Stomach (tissue), 9 donors: ENCODE measurements around the gene GNAI3. TPM values are rescaled to one million over a fixed set of nuclear protein-coding genes. Genes with fewer than 3 reads are reported as not detected.

Source experiments
- DNase-seq, 2 donors: peaks; one replicate each; pipeline versions ENCODE4 v3.0.0 to v3.0.0-alpha.2; 2013 to 2019
- H3K27ac ChIP-seq, 5 donors: fragments of 200-600 bp in 4 of 5; sonication (generic) in 4 of 5; one replicate each; pipeline ENCODE4 v1.5.1; 2013 to 2019; ENCODE audit warnings: mild to moderate bottlenecking in 1 of 5, moderate library complexity in 1 of 5
- H3K27me3 ChIP-seq, 3 donors: fragments of 200-600 bp; sonication (generic); one replicate each; pipeline ENCODE4 v1.5.1; 2017 to 2019; ENCODE audit warnings: mixed run types in 1 of 3
- H3K36me3 ChIP-seq, 4 donors: fragments of 200-600 bp; sonication (generic); 1 replicate in 3 of 4; 2 replicates in 1 of 4; pipeline ENCODE4 v1.5.1; 2016 to 2019
- H3K4me1 ChIP-seq, 4 donors: fragments of 200-600 bp; sonication (generic); one replicate each; pipeline ENCODE4 v1.5.1; 2016 to 2019
- H3K4me3 ChIP-seq, 4 donors: fragments of 200-600 bp; sonication (generic) in 3 of 4; one replicate each; pipeline ENCODE4 v1.5.1; 2016 to 2019; ENCODE audit warnings: mild to moderate bottlenecking in 1 of 4
- H3K9me3 ChIP-seq, 4 donors: fragments of 200-600 bp; sonication (generic); one replicate each; pipeline ENCODE4 v1.5.1; 2016 to 2019
- EP300 ChIP-seq: sonication (generic); formaldehyde crosslinking; IDR thresholded peaks from one replicate; pipeline ENCODE4 v1.6.1; 2017; ENCODE audit warnings: antibody characterized with exemption
- POLR2A ChIP-seq, 4 donors: fragments of 450-650 bp; IDR thresholded peaks; one replicate each; pipeline ENCODE4 v1.6.1; 2016; ENCODE audit warnings: antibody characterized with exemption in 4 of 4, control low read depth in 2 of 4, mild to moderate bottlenecking in 1 of 4, moderate library complexity in 1 of 4
- POLR2AphosphoS5 ChIP-seq, 3 donors: sonication (generic); formaldehyde crosslinking; IDR thresholded peaks; one replicate each; pipeline ENCODE4 v1.6.1; 2016; ENCODE audit warnings: antibody characterized with exemption in 3 of 3
- WGBS, 5 donors: extraction: QIAGEN DNeasy Blood & Tissue Kit in 3 of 5; methylation state at CpG; one replicate each; pipeline versions ENCODE4 v1.1.5 to v1.1.7; 2013 to 2018; 5-methylcytosine and 5-hydroxymethylcytosine counted together
- intact Hi-C: fragments of 100-400 bp; cut with DNase I; formaldehyde crosslinking; loops from one replicate; pipeline ENCODE4 v1.15.1; 2023; ENCODE audit warnings: low total_unique reads
- polyA plus RNA-seq, 3 donors: library from polyadenylated mRNA; stranded (reverse); fragments of 200-250 nt; gene quantifications; one replicate each; pipeline ENCODE4 v1.2.3, GENCODE V29; 2013
- total RNA-seq, 5 donors: library from RNA; depleted of rRNA; stranded (reverse); fragments of >200 nt; gene quantifications; one replicate each; pipeline versions ENCODE4 v1.1.0 to v1.2.3, GENCODE V29; 2014 to 2016
- TF ChIP-seq, protein P1 (sequence below), 7 experiments: fragments of 450-650 bp in 4 of 7; fragments of 200-600 bp in 3 of 7; sonication (generic) in 3 of 7; IDR thresholded peaks; one replicate each; pipeline ENCODE4 v1.5.1; 2016 to 2019; ENCODE audit warnings: antibody characterized with exemption in 7 of 7, control low read depth in 2 of 7, mild to moderate bottlenecking in 1 of 7
- donor health status: healthy with polysubstance abuse.
- donor health status: Bipolar disorder and iron deficiency.
- donor health status: healthy.

GNAI3 gene
- total and polyA plus RNA-seq, 8 donors, result 0.58 to 12.7 (median 3.1) TPM

DNA sequence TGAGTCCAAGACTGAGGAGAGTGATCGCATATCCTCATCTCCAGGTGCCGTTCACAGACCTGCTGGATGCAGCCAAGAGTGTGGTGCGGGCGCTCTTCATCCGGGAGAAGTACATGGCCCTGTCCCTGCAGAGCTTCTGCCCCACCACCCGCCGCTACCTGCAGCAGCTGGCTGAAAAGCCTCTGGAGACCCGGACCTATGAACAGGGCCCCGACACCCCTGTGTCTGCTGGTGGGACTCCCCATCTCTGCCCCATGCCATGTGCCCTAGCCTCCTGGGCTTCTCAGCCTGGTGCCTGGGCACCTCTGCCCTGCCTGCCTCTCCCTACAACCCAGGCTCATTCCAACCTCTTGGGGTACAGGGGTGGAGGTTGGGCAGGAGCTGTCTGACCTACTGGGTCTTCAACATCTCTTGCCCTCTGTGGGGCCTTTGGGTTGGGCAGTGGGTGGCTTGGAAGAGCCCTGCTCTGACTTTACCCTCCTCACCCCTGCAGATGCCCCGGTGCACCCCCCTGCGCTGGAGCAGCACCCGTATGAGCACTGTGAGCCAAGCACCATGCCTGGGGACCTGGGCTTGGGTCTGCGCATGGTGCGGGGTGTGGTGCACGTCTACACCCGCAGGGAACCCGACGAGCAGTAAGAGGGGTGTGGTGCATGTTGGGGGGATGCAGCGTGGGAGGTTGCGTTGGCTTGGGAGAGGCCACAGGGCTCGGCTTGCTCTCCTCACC is 78.4 kb downstream of the GNAI3 start:
- H3K27ac ChIP-seq, result peak overlapping the region in 1 of 5 donors; percentile 32
- no peaks in the 10 kb centered on the region for H3K9me3 ChIP-seq
- intact Hi-C loops, result no loop called here
- 94 to 98% (median 94%) methylated on average over 13 to 21 of the region's 21 CpGs for WGBS, 5 donors
- TF ChIP-seq POLR2AphosphoS5 (IDR thresholded peaks at IDR 0.05), result no peak
- TF ChIP-seq, protein P1, sequence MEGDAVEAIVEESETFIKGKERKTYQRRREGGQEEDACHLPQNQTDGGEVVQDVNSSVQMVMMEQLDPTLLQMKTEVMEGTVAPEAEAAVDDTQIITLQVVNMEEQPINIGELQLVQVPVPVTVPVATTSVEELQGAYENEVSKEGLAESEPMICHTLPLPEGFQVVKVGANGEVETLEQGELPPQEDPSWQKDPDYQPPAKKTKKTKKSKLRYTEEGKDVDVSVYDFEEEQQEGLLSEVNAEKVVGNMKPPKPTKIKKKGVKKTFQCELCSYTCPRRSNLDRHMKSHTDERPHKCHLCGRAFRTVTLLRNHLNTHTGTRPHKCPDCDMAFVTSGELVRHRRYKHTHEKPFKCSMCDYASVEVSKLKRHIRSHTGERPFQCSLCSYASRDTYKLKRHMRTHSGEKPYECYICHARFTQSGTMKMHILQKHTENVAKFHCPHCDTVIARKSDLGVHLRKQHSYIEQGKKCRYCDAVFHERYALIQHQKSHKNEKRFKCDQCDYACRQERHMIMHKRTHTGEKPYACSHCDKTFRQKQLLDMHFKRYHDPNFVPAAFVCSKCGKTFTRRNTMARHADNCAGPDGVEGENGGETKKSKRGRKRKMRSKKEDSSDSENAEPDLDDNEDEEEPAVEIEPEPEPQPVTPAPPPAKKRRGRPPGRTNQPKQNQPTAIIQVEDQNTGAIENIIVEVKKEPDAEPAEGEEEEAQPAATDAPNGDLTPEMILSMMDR (IDR thresholded peaks at IDR 0.05), result no peak
- peaks cover 55 to 70% (median 60%) of the 10 kb centered on the region in 4 donors for H3K36me3 ChIP-seq
- H3K27me3 ChIP-seq, result no peaks in the 10 kb centered on the region
- no peak for DNase-seq
- H3K4me1 ChIP-seq, result peaks cover 21 to 50% (median 38%) of the 10 kb centered on the region in 4 donors
- H3K4me3 ChIP-seq, result no peak overlapping the region

DNA sequence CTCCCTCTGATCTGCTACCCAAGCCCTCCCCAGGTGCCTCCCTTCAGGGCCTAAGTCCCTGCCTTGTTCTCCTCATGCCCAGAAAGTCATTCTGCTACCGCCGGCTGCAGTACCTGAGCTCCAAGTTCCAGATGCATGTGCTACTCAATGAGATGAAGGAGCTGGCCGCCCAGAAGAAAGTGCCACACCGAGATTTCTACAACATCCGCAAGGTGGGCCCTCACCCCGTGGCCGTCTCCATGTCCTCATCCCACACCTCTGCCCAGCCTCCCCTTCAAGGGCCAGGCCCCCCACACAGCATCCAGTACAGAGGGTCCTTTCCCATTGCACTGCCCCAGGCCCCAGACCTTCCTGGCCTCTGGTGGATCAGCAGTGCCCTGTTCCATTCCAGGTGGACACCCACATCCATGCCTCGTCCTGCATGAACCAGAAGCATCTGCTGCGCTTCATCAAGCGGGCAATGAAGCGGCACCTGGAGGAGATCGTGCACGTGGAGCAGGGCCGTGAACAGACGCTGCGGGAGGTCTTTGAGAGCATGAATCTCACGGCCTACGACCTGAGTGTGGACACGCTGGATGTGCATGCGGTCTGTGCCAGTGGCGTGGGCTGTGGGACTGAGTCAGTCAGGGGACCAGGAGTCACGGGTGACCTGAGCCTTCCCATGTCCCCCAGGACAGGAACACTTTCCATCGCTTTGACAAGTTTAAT is 79.4 kb downstream of the GNAI3 start:
- TF ChIP-seq EP300 (no peak), POLR2A (IDR thresholded peaks at IDR 0.05) (no peak), POLR2AphosphoS5 (IDR thresholded peaks at IDR 0.05) (no peak)
- TF ChIP-seq, protein P1 (IDR thresholded peaks at IDR 0.05), result no peak
- Histone ChIP-seq H3K27me3 (no peaks in the 10 kb centered on the region), H3K4me1 (peaks cover 15 to 49% (median 33%) of the 10 kb centered on the region in 4 donors), H3K36me3 (peaks cover 55 to 75% (median 61%) of the 10 kb centered on the region in 4 donors), H3K9me3 (no peaks in the 10 kb centered on the region), H3K27ac (no peak overlapping the region), H3K4me3 (no peak overlapping the region)
- no peak for DNase-seq
- intact Hi-C loops, result no loop called here
- 92 to 95% (median 94%) methylated on average over 14 to 23 of the region's 23 CpGs for WGBS, 5 donors

DNA sequence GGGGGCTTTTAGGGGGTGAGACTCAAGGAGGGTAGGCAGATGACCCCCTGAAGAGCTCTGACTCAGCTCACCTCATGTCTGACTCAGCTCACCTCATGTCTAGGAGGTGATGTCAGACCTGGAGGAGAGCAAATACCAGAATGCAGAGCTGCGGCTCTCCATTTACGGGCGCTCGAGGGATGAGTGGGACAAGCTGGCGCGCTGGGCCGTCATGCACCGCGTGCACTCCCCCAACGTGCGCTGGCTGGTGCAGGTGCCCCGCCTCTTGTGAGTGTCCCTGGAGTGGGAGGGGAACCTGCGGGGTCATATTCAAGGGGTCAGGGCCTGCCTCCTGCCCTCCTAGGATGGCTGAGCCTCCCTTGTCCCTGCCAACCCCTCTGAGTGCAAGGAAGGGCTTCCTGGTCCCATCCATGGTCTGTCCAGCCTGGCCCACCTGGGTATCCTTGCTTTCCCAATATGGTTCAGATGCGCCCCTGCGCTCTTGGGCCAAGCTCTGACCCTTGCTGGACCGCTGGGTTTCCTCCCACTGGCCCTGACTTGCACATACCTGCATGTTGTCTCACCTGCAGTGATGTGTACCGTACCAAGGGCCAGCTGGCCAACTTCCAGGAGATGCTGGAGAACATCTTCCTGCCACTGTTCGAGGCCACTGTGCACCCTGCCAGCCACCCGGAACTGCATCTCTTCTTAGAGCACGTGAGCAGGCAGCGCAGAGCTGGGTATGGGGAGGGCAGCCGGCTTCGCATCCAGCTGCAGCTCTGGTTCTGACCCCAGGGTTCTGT is 80.3 kb downstream of the GNAI3 start:
- 77 to 90% (median 89%) methylated on average over 7 to 23 of the region's 23 CpGs for WGBS, 5 donors
- Histone ChIP-seq H3K4me3 (no peak overlapping the region), H3K27me3 (no peaks in the 10 kb centered on the region), H3K4me1 (peaks cover 10 to 48% (median 29%) of the 10 kb centered on the region in 4 donors), H3K27ac (no peak overlapping the region), H3K36me3 (peaks cover 55 to 75% (median 61%) of the 10 kb centered on the region in 4 donors), H3K9me3 (no peaks in the 10 kb centered on the region)
- DNase-seq, result no peak
- intact Hi-C loops, result no loop called here
- TF ChIP-seq POLR2A (IDR thresholded peaks at IDR 0.05) (no peak), EP300 (no peak)
- TF ChIP-seq, protein P1 (IDR thresholded peaks at IDR 0.05), result no peak

DNA sequence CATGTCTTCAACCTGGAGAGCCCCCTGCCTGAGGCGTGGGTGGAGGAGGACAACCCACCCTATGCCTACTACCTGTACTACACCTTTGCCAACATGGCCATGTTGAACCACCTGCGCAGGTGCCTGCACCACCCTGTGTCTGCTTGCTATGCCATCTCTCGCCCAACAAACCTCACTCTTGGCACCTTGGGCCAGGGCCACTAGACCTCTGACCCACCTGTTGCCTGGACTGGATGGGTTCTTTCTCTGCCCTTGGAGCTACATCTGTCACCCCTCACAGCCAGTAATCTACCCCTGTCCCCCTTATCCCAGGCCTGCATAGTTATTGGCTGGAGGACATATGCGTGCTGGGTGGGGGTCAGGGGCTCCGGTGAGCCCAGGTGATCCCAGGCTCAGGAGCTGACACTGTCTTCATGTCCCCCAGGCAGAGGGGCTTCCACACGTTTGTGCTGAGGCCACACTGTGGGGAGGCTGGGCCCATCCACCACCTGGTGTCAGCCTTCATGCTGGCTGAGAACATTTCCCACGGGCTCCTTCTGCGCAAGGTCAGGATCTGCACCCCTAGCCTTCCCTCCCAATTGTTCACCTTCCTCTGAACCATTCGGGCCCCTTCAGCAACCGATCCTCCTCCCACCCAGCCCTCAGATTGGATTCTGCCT is 81.1 kb downstream of the GNAI3 start:
- Histone ChIP-seq H3K27ac (peak overlapping the region in 1 of 5 donors; percentile 34), H3K27me3 (no peaks in the 10 kb centered on the region), H3K4me3 (no peak overlapping the region), H3K36me3 (peaks cover 55 to 75% (median 61%) of the 10 kb centered on the region in 4 donors), H3K9me3 (no peaks in the 10 kb centered on the region), H3K4me1 (peaks cover 2 to 43% (median 22%) of the 10 kb centered on the region in 4 donors)
- WGBS, 5 donors, result 86 to 95% (median 92%) methylated on average over 8 to 10 of the region's 10 CpGs
- DNase-seq, result no peak
- TF ChIP-seq, protein P1 (IDR thresholded peaks at IDR 0.05), result no peak
- no peak for TF ChIP-seq EP300
- intact Hi-C loops, result loop anchor here (5.0 kb wide), 1 partner anchor 87 kb away; no protein-coding TSS in a partner anchor
